H1 (cell line): ENCODE results near the gene STXBP4.

ENCODE experiments used
- CBX8 ChIP-seq: fragments of 300-800, 300-1000 bp; sonication (generic); IDR thresholded peaks from 2 replicates; pipeline ENCODE4 v1.7.1; 2016; ENCODE audit warnings: low read depth, low read length, borderline replicate concordance
- CREB1 ChIP-seq: IDR thresholded peaks from 2 replicates; pipeline ENCODE4 v1.6.1; 2012; ENCODE audit warnings: inconsistent platforms
- CTCF ChIP-seq, 3 experiments: IDR thresholded peaks; 1 replicate in 2 of 3; 2 replicates in 1 of 3; pipeline versions ENCODE4 v1.5.1 to v1.6.1; 2011; ENCODE audit warnings: low read length in 3 of 3, mild to moderate bottlenecking in 3 of 3, inconsistent platforms in 2 of 3, low read depth in 1 of 3, moderate library complexity in 1 of 3; ENCODE audit not compliant: insufficient read depth in 1 of 3; ENCODE audit errors: control extremely low read depth in 1 of 3
- EZH2 ChIP-seq: fragments of 200-600 bp; sonication (generic); IDR thresholded peaks from 2 replicates; pipeline ENCODE4 v1.7.1; 2012; ENCODE audit warnings: low read depth, mild to moderate bottlenecking, moderate library complexity, low read length, inconsistent platforms; ENCODE audit not compliant: severe bottlenecking
- JUND ChIP-seq: IDR thresholded peaks from 2 replicates; pipeline ENCODE4 v1.6.1; 2011; ENCODE audit warnings: mild to moderate bottlenecking, improper control_type of control experiment, low read length
- POLR2A ChIP-seq, 2 experiments: IDR thresholded peaks; 1 replicate in 1 of 2; 2 replicates in 1 of 2; pipeline ENCODE4 v1.6.1; 2011; ENCODE audit warnings: low read depth in 2 of 2, low read length in 2 of 2, mild to moderate bottlenecking in 2 of 2; ENCODE audit errors: control extremely low read depth in 1 of 2
- POLR2AphosphoS5 ChIP-seq: IDR thresholded peaks from 2 replicates; pipeline ENCODE4 v1.6.1; 2011; ENCODE audit warnings: low read depth, low read length
- TCF12 ChIP-seq: IDR thresholded peaks from 2 replicates; pipeline ENCODE4 v1.6.1; 2011; ENCODE audit warnings: low read depth, mild to moderate bottlenecking, low read length

- TF ChIP-seq CTCF (IDR thresholded peaks at IDR 0.05; ENCODE audit: control extremely low read depth in 1 of 3, insufficient read depth in 1 of 3, low read depth in 1 of 3, low read length in 3 of 3) (no peak), POLR2A (IDR thresholded peaks at IDR 0.05; ENCODE audit: control extremely low read depth in 1 of 2, low read depth in 2 of 2, low read length in 2 of 2) (no peak), CREB1 (no peak), POLR2AphosphoS5 (no peak), TCF12 (no peak), CBX8 (no peak), EZH2 (no peak), JUND (no peak)
Measured at GRCh38 chr17:55210292-55210691, 241.7 kb downstream of the STXBP4 start.
